ENCODE results near the gene KLHL15.
"Not testable (repeated sequence)": the region's sequence is repeated elsewhere in the genome, so short reads cannot be mapped to it uniquely, and the experiment has no call there.

The KLHL15 gene, protein sequence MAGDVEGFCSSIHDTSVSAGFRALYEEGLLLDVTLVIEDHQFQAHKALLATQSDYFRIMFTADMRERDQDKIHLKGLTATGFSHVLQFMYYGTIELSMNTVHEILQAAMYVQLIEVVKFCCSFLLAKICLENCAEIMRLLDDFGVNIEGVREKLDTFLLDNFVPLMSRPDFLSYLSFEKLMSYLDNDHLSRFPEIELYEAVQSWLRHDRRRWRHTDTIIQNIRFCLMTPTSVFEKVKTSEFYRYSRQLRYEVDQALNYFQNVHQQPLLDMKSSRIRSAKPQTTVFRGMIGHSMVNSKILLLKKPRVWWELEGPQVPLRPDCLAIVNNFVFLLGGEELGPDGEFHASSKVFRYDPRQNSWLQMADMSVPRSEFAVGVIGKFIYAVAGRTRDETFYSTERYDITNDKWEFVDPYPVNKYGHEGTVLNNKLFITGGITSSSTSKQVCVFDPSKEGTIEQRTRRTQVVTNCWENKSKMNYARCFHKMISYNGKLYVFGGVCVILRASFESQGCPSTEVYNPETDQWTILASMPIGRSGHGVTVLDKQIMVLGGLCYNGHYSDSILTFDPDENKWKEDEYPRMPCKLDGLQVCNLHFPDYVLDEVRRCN

DNA sequence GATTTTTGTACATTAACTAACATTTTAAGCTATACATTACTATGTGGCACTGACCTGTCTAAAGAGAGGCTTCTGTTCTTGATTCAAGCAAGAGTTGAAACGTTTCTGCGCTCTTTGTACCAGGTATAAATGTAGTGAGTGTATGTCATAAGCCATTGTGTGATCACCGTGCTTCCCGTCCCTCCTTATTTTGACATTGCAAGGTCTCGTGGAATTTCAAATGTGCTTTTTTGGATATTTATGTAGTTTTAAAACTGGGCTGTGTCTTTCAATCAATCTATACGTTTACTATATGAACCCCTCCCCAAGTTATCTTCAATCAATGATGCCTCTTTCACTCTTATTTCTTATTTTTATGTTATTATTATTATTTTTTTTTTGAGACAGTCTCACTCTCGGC, at the start of gene KLHL15:
Gene KLHL15, minus strand, starts transcription at position 101 of the 400 bp plus-strand sequence. CDS start 20,493 bp downstream, outside the sequence.
- DNase-seq, result no peak

DNA sequence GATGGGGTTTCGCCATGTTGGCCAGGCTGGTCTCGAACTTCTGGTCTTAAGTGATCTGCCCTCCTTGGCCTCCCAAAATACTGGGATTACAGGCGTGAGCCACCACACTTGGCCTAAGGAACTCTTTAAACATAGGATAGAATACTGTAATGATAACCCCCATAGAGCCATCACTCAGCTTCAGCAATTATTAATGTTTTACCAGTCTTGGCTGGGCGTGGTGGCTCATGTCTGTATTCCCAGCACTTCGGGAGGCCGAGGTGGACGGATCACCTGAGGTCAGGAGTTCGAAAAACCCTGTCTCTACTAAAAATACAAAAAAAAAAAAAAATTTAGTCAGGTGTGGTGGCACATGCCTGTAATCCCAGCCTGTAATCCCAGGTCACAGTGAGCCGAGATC, 42.9 kb upstream of the KLHL15 start:
- DNase-seq, result no peak

DNA sequence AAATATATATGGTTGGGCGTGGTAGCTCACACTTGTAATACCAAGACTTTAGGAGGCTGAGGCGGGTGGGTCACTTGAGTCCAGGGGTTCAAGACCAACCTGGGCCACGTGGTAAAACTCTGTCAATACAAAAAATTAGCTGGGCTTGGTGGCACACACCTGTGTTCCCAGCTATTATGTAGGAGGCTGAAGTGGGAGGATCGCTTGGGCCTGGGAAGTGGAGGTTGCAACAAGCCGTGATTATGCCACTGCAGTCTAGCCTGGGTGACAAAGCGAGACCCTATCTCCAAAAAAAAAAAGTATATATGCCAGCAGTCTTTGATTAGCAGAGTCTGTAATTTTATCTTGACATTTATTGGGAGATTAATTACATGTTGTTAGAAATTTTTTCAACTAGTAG, 36.5 kb upstream of the KLHL15 start:
- no peak for DNase-seq

DNA sequence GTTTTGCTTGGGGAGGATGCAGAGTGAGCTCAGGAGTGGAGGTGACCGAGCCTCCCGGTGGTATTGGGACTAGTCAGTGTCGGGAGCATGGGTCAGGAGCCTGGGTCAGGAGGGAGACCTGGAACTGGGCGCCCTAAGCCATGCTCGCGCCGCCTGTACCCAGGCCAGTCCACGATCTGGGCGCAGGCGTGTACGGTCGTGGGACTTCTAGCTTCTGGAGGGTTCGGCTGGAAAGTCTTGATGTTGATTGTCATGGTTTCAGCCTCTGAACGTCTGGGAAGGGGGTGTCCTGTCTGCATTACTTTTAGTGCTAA, 28.0 kb upstream of the KLHL15 start:
- no peak for DNase-seq

DNA sequence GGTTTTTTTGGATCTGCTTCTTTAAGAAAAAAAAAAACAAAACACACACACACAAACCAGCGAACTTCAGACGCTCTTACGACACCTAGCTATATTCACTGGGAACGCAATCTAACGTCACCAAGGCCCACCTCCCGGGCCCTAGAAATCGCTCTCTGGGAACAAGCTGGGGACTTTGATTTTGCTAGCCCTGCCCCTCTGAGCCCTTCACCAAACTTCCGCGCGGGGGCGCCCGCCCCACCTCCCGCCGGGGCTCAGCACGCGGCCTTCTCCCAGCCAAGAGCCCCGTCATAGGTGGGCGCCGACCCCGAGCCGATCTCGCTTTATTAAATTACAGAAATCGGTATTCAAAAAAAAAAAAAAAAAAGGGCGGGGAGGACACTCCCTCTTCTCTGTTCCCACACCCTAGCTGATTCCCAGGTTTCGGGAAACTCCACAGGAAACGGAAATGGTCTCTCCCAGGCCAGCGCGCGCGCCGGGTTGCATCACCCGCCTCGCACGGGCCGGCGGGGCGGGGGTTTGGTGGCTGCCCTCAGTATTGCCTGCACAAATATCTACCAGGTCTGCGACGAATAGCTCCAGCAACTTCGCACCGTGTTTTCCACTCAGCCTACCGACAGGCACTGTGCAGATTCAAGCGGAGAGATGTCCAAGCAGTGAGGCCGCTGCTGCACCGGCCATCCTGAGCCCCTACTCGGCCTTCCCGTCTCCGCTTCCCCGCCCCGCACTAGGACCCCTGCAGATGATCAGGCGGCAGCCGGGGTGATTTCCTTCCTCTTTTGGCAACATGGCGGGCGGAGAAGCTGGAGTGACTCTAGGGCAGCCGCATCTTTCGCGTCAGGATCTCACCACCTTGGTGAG, 27.4 kb upstream of the KLHL15 start, which contains the start of gene EIF2S3:
Gene EIF2S3, plus strand, starts transcription at position 775 of the 861 bp plus-strand sequence. Its CDS starts 13 bp downstream, at position 788.
- DNase-seq, result peak; percentile 91

DNA sequence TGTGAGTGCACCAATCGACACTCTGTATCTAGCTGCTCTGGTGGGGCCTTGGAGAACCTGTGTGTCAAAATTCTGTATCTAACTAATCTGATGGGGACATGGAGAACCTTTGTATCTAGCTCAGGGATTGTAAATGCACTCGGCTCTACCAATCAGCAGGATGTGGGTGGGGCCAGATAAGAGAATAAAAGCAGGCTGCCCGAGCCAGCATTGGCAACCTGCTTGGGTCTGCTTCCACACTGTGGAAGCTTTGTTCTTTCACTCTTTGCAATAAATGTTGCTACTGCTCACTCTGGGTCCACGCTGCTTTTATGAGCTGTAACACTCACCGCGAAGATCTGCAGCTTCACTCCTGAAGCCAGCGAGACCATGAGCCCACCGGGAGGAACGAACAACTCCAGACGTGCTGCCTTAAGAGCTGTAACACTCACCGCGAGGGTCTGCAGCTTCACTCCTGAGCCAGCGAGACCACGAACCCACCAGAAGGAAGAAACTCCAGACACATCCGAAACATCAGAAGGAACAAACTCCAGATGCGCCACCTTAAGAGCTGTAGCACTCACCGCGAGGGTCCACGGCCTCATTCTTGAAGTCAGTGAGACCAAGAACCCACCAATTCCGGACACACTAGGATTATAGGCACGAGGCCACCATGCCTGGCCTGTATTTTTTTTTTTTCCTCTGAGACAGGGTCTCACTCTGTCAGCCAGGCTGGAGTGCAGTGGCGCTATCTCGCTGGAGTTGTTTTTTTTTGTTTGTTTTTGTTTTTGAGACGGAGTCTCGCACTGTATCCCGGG, 23.7 kb upstream of the KLHL15 start:
- not testable (repeated sequence) for DNase-seq

DNA sequence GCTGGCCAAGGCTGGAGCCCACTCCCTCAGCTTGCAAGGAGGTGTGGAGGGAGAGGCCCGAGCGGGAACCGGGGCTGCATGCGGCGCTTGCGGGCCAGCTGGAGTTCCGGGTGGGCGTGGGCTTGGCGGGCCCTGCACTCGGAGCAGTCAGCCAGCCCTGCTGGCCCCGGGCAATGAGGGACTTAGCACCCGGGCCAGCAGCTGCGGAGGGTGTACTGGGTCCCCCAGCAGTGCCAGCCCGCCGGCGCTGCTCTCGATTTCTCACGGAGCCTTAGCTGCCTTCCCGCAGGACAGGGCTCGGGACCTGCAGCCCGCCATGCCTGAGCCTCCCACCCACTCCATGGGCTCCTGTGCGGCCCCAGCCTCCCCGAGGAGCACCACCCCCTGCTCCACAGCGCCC, 22.7 kb upstream of the KLHL15 start:
- not testable (repeated sequence) for DNase-seq

DNA sequence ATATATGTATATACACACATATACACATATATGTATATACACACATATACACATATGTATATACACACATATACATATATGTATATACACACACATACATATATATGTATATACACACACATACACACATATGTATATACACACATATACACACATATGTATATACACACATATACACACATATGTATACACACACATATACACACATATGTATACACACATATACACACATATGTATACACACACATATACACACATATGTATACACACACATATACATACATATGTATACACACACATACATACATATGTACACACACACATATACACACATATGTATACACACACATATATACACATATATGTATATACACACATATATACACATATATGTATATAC, 19.1 kb upstream of the KLHL15 start:
- not testable (repeated sequence) for DNase-seq

DNA sequence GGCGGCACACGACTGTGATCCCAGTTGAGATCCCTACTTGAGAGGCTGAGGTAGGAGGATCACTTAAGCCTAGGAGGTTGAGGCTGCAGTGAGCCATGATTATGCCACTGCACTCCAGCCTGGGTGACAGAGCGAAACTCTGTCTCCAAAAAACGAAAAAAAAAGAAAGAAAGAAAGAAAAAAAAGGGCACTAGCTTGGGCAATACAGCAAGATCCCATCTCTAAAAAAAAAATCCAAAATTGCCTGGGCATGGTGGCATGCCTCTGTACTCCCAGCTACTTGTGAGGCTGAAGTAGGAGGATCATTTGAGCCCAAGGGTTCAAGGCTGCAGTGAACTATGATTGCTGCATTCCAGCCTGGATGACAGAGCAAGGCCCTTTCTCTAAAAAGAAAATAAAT, 10.7 kb upstream of the KLHL15 start:
- DNase-seq, result no peak

DNA sequence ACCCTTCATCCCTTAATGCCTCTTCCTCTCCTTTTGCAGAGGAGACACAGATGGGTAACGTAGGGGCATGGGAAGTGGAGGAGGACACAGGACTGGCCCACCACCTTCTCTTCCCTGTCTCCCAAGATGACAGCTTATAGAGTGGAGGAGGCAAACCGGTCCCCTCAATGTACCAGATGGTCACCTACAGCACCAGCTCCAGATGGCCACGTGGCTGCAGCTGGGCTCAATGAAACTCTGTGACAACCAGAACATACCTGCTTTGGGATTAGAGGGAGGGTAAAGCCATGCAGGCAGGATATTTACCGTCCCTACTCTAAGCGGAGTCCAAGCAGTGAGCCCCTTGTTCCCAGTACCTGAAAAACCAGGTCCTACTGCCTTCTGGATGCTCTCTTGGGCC, 7.5 kb upstream of the KLHL15 start:
- DNase-seq, result no peak

DNA sequence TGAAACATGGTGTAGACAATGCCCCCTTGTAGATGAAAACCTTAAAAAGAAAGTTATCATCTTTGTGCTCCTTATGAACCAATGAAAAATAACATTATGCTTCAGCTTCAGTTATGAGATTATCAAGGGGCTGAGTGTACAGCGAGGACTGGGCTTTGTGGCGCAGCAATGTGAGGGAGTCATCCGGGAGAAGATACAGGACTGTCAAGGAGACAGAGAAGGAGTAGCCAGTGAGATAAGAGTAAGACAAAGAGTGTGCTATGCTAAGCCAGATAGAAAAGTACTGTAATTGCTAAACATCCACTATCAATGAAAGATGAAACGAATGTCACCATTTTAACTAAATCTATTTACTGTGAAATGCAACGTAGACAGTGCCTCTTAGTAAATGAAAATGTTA, 3.6 kb upstream of the KLHL15 start:
- DNase-seq, result no peak

DNA sequence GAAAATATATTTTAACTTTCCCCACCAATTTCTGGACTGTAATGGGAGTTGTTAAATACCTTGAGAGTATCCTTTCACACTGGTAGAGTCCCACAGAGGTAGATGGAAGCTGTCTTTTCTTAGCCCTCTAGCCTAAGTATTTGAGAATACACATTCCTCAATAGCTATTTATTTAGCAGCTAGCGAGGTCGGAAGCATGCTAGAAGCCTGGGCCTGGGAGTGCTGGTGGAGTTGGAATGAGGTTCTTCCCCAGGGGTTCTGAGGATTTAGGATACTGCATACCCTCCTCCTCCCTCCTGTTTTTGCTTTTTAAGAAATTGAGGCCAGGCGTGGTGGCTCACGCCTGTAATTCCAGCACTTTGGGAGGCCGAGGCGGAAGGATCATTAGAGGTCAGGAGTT, 999 bp upstream of the KLHL15 start:
- no peak for DNase-seq

DNA sequence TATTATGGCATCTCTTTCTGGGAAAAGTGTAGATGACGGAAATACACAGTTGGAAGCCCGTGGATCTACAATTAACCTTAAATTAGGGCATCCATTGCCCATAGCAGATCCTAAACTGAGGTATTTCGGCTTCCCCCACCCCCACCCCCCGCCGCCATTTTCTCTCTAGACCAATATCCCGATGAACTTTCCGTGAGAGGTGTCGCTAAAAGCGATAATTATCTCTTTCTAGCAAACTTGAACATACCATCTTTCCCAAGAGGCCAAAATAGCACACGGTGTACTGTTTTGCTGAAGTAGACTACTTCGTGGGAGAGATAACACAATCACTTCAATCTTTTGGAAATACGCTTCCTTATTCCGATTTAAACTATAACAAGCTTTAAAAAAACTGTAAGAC, 554 bp downstream of the KLHL15 start:
- DNase-seq, result no peak

DNA sequence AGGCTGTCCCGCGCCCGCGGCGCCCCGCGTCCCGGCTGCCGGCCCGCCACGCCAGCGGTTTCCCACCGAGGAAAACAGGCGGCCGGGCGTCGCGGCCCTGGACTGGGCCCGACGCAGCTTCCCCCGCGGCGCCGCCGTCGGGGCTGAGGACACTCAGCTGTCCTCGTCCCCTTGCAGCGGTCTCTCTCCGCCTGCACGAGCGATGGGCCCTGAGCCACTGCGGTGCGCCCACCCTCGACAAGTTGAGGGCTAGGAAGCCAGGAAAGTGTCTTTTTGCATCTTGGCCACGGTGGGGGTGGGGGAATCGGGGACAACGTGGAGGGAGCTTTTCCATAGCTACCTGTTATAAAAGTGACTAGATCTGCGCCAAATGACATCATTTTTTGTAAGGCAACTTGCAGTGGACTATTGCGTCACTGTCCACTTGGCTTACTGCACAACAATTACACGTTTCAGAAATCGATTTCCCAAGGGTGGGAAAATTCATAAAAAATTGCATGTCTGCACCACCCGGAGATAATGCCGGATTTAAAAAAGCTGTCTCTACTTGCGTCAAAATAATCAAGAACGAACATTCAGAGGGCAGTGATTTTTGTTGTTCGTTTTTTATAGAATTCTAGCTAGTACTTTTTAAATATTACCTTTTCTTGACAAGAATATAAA, 1.1 kb downstream of the KLHL15 start:
- no peak for DNase-seq

DNA sequence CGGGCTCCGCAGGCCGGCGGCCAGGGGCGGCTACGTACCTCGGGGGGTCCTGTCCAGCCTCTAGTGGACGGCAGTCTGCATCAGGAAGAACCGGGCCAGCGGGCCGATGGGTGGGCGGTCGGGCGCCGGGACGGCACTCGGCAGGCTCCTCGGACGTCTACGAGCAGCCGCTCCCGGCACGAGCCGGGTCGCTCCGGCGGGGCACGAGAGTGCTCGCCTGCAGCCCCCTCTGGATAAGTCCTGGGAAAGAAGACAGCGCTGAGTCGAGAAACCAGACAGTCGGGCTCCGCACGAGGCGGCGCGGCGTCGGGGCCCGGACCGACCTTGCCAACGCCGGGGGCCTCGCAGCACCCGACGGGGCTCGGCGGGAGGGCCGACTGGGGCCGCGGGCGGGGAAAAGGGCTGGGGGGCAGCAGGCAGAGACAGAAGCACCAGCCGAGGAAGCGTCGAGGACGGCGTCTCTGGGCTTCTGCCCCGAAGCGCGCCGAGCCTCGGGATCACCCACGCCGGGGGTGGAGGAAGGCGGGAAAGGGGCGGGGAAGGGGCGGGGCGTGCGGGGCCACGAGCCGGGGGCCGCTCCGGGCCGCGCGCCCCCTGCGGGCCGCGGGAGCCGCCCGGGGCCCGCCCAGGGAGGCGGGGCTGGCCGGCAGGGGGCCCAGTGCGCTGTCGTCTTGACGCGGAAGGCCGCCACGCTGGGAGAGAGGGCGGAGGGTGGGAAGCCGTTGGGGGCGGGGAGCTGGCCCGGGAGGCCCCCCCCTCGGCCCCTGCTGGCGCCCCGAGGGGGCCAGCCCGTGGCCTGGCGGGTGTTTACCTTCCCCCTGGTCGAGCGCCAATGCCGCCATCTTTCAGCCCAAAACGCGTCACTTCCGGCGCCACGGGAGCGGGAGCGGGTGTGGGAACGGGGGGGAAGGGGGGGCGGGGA, 1.9 kb downstream of the KLHL15 start:
- peak; percentile 83 for DNase-seq

DNA sequence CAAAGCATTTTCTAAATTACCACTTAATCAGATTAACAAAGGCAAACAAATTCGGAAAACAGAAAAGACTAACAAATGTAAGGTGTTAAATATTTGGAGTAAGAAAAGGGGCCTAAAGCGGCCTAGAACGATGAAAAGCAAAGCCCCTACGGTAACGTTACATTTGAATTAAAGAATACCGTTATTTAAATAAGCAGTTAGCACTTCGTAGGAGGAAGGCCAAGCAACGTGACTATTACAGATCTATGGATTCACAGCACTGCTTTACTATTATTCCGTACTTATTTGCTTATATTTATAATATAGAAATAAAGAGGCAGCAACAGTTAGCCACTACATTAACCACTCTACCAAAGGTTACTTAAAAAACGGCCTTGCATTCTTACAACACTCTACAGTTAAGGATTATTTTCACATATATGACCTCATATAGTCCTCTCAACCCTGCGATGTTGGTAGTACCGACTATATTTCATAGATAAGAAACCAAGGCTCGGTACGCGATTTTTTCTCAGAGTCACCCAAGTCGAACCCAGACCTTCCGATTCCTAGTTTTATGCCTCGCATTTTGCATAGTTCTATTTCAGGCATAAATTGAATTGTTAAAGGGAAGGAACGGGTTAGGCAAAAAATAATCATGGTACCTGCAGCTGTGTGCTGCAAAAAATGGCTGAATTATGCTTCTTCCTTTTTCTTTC, 2.9 kb downstream of the KLHL15 start:
- DNase-seq, result no peak

DNA sequence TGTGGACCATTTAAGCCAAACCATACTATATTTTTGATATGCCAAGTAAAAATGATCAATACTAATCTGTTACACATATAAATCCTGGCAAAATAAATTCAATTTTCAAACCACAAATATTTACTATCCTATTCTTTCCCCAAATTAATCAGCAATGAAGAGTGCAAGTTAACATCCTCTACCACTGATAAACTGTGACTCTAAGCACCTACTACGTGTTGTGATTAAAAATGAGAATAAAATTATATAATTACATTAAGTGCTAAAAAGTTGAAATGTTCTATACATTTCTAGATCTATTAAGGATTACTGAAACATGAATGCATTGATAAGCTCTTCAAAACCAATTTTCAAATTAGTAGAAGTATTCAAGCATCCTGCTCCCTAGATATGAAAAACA, 3.4 kb downstream of the KLHL15 start:
- no peak for DNase-seq

DNA sequence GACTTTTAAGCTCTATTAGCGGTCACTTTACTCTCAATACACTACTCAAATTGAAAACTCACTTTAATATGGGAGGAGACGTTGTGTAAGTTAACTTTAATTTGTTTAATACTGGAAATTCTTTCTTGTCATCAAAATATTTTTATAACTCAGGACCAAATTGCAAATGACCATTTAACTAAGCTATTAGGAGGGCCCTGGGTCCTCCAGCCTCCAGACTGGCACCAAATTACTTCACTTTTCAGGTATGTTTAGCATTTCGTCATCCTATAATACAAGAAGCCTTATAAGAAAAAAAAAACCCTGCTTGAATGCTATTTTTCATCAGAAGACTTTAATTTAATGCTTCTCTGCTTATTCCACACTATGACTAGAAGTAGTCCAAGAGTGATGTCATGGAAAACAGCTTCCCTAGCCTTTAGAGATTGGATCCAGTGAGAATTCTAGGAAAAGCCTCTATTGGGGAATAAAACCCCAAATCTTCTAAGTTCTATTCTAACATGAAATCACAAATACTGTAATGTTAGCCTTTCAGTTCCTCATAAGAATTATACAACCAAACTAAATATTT, 6.6 kb downstream of the KLHL15 start:
- no peak for DNase-seq

DNA sequence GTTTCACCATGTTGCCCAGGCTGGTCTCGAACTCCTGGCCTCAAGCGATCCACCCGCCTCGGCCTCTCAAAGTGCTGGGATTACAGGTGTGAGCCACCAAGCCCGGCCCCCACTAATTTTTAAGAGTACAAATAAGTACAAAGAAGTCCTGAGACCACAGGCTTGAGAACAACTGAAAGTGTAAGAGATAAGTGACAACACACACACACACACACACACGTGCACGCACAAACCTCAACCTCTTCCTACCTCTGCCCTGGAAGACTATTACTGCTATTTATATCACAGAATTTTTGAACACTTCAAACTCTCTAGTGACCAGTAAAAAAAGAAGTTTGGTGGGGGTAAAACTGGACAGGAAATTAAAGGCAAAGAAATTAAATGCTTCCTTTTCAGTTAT, 7.5 kb downstream of the KLHL15 start:
- no peak for DNase-seq

DNA sequence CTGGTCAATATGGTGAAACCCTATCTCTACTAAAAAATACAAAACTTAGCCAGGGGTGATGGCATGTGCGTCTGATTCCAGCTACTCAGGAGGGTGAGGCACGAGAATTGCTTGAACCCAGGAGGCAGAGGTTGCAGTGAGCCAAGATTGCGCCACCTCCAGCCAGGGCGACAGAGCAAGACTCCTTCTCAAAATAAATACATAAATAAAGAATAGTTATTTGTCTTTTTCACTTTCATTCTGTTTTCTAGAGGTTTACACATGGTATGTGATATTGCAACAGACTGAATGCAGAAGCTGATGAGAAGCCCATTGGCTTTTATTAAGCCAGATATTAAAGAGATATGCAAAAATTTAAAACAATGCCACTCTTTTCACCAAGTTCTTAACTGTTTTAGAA, 8.2 kb downstream of the KLHL15 start:
- no peak for DNase-seq
